ENCODE results near the gene UGT1A5. TPM values are rescaled to one million over a fixed set of nuclear protein-coding genes. Genes with fewer than 3 reads are reported as not detected.
"Not testable (repeated sequence)": the region's sequence is repeated elsewhere in the genome, so short reads cannot be mapped to it uniquely, and the experiment has no call there.

UGT1A5 gene
- total and polyA plus RNA-seq, 12 donors, result 0.43 TPM; not detected in 11

- Histone ChIP-seq H3K9me3 (replicated peaks in 1 of 3) (no peaks in the 10 kb centered on the region), H3K27me3 (no peaks in the 10 kb centered on the region), H3K4me3 (no peak overlapping the region), H3K4me1 (replicated peaks in 1 of 2) (peaks cover 6 to 7% of the 10 kb centered on the region in 2 donors), H3K36me3 (replicated peaks in 1 of 2) (no peaks in the 10 kb centered on the region), H3K27ac (peak overlapping the region in 4 of 5 donors; percentile 8 to 88 (median 54))
- peak; percentile 25 to 80 (median 66) for DNase-seq
- intact Hi-C loops (cut with DNase I), result no loop called here
- no peak for TF ChIP-seq CTCF (IDR thresholded peaks at IDR 0.05)
- TF ChIP-seq POLR2A (IDR thresholded peaks at IDR 0.05), result no peak
- 11 to 29% (median 16%) methylated on average over 1 of the region's 1 CpG for WGBS, 4 donors
Observed at GRCh38 chr2:233700028-233700635, 12.6 kb upstream of the UGT1A5 start.

GRCh38 chr2:233700842-233701241, 11.9 kb upstream of the UGT1A5 start:
- DNase-seq; H3K36me3 ChIP-seq (replicated peaks in 1 of 2); intact Hi-C loops (cut with DNase I): not testable (repeated sequence)

GRCh38 chr2:233702238-233702637, 10.5 kb upstream of the UGT1A5 start:
- 50 to 59% (median 56%) methylated on average over 3 of the region's 3 CpGs for WGBS, 4 donors
- Histone ChIP-seq H3K4me1 (replicated peaks in 1 of 2) (peaks cover 6 to 7% of the 10 kb centered on the region in 2 donors), H3K36me3 (replicated peaks in 1 of 2) (no peaks in the 10 kb centered on the region), H3K9me3 (replicated peaks in 1 of 3) (no peaks in the 10 kb centered on the region), H3K4me3 (no peak overlapping the region), H3K27me3 (no peaks in the 10 kb centered on the region), H3K27ac (no peak overlapping the region)
- intact Hi-C loops (cut with DNase I), result no loop called here
- TF ChIP-seq POLR2A (IDR thresholded peaks at IDR 0.05), result no peak
- TF ChIP-seq CTCF (IDR thresholded peaks at IDR 0.05), result no peak
- DNase-seq, result no peak

More at GRCh38 chr2:233700842-233701241, 11.9 kb upstream of the UGT1A5 start:
- not testable (repeated sequence) for H3K9me3 ChIP-seq (replicated peaks in 1 of 3); H3K4me3 ChIP-seq; H3K4me1 ChIP-seq (replicated peaks in 1 of 2); H3K27ac ChIP-seq; H3K27me3 ChIP-seq
- 91 to 96% (median 95%) methylated on average over 4 to 5 of the region's 5 CpGs for WGBS, 4 donors

- Histone ChIP-seq H3K4me3 (no peak overlapping the region), H3K9me3 (replicated peaks in 1 of 3) (no peaks in the 10 kb centered on the region), H3K36me3 (replicated peaks in 1 of 2) (no peaks in the 10 kb centered on the region), H3K27me3 (peaks cover 12% of the 10 kb centered on the region), H3K27ac (no peak overlapping the region), H3K4me1 (replicated peaks in 1 of 2) (no peaks in the 10 kb centered on the region)
- no peak for TF ChIP-seq POLR2A (IDR thresholded peaks at IDR 0.05)
- TF ChIP-seq CTCF (IDR thresholded peaks at IDR 0.05), result no peak
- intact Hi-C loops (cut with DNase I), result no loop called here
- DNase-seq, result peak in 6 of 7 donors; percentile 17 to 75 (median 64)
- WGBS, 4 donors, result 61 to 68% (median 66%) methylated on average over 4 of the region's 4 CpGs
Observed at GRCh38 chr2:233705911-233706506, 6.7 kb upstream of the UGT1A5 start.

GRCh38 chr2:233706720-233707119, 6.0 kb upstream of the UGT1A5 start:
- H3K4me3 ChIP-seq, result no peak overlapping the region
- peaks cover 12% of the 10 kb centered on the region for H3K27me3 ChIP-seq
- DNase-seq, result no peak
- no peaks in the 10 kb centered on the region for H3K4me1 ChIP-seq (replicated peaks in 1 of 2)
- 33 to 96% (median 66%) methylated on average over 1 of the region's 1 CpG for WGBS, 4 donors
- intact Hi-C loops (cut with DNase I), result no loop called here
- no peaks in the 10 kb centered on the region for H3K36me3 ChIP-seq (replicated peaks in 1 of 2)
- TF ChIP-seq POLR2A (IDR thresholded peaks at IDR 0.05), result no peak
- no peak for TF ChIP-seq CTCF (IDR thresholded peaks at IDR 0.05)
- H3K27ac ChIP-seq, result no peak overlapping the region
- H3K9me3 ChIP-seq (replicated peaks in 1 of 3), result no peaks in the 10 kb centered on the region
